GM18526 (cell line): Measurements from ENCODE around the gene SLC7A1.

ENCODE experiments used
- POLR2A ChIP-seq: IDR thresholded peaks from 3 replicates; pipeline ENCODE4 v1.6.1; 2011; ENCODE audit not compliant: insufficient read length; ENCODE audit errors: extremely low read depth

SLC7A1 gene

DNA sequence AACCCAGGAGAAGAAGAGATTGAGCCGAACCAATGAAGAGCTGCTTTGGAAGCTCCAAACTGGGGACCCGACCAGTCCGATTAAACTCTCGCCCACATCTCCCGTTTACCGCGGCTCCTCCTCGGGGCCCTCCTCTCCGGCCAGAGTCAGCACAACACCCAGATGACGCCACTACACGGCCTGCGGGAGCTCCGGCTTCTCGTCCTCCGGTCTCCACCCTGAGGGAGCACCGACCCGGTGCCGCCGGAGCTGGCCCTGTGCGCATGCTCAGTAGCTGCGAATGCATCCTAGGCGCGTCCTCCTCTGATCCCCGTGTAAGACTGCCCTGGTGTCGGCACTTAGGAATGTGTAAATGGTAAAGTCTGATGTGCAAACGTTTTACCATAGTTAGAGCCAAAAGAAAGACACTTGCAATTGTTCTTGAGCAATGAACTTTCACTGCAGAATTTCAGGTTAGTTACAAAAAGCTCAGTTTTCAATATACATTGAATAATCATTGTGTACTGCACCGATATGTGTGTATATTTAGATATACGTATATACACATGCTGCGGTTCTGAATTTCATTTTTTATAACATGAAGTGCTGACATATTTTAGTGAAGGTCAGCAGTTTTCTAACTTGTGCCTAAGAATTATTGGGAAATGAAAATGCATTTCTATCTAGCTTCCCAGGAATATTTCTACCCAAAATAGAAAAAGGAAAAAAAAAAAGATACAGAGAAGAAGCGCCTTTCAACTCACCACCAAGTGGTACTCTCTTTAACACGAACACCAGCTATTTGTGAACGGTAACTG, 92.2 kb downstream of the SLC7A1 start:
- no peak for TF ChIP-seq POLR2A

DNA sequence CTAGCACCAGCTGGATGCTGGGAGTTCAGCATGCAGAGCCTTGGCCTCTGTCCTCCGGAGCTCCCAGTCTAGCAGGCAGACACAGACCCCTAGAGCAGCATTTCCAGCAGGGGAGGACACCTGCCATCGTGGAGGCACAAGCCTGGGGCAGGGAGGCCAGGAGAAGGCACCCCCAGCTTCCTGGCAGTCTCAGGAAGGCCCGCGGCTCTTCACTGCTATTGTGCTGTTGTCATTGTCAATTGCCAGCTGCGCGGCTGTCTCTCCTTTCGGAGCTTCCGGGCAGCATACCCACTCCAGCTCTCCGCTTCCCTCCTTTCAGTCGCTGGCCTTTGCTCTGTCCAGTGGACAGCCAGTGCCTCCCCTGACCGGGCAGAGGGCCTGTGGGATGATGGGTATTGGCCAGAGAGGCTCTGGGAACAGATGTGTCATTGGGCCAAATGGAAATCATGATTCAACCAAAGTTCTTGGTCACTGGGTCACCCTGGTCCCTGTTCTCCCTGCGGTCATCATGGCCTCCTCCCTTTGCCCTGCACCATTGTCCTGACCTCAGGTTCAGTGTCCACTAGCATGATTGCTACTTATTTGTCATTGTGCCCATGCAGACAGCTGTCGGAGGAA, 93.0 kb downstream of the SLC7A1 start:
- no peak for TF ChIP-seq POLR2A

GRCh38 chr13:29501674-29502073, 93.8 kb downstream of the SLC7A1 start:
- no peak for TF ChIP-seq POLR2A

- no peak for TF ChIP-seq POLR2A
Measured at GRCh38 chr13:29500386-29500785, 95.1 kb downstream of the SLC7A1 start.

- TF ChIP-seq POLR2A, result no peak
Measured at GRCh38 chr13:29499506-29500165, 95.9 kb downstream of the SLC7A1 start.

DNA sequence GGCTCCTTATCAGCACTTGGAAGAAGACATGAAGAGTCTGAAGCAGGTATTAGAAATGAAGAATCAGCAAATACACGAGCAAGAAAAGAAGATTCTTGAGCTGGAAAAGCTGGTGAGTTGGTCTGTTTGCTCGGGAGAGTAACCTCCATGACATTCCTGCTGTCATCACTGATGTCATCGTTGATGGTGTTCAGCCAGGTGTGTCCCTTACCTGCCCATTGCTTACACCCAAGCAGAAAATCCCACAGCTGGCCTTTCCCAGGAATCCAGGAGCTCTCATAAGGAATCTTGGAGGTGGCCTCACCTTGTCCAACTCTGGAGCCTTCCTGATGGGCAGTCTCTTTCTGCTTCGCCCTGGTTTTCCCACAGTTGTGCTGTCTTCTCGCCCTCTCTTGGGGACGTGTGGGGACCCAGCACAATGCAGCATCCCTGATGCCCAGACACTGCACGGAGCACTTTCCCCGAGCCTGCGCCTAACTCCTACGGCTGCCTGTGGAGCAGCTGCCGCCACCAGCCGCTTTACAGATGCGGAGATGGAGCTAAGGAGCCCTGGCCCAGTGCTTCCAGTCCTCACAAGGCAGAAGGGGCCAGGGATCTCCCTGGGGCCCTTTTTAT, 97.0 kb downstream of the SLC7A1 start:
- TF ChIP-seq POLR2A, result no peak

DNA sequence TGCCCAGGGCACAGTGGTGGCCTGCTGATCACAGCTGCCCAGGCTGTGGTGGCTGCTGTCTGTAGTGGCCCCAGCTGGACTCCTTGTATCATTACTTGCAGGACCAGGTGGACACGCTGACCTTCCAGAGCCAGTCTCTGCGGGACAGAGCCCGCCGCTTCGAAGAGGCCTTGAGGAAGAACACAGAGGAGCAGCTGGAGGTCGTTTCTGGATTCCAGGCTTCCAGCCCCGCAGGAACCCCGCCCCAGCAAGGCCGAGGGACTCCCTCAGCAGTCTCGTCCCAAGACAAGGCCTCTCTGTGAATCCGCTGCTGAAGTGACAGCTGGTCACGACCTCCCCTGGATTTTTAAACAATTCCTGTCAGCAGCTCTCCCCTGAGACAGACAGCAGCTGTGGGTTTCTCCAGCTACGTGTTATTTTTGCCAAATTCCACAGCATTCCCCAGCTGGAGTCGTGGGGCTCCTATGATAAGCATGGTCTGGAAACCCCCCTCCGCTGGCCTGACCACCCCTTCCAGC, 98.3 kb downstream of the SLC7A1 start:
- no peak for TF ChIP-seq POLR2A

- TF ChIP-seq POLR2A, result no peak
Measured at GRCh38 chr13:29496241-29496712, 99.2 kb downstream of the SLC7A1 start.

- TF ChIP-seq POLR2A, result no peak
Measured at GRCh38 chr13:29494520-29494919, 101.0 kb downstream of the SLC7A1 start.

- TF ChIP-seq POLR2A, result no peak
Measured at GRCh38 chr13:29493796-29494195, 101.7 kb downstream of the SLC7A1 start.

DNA sequence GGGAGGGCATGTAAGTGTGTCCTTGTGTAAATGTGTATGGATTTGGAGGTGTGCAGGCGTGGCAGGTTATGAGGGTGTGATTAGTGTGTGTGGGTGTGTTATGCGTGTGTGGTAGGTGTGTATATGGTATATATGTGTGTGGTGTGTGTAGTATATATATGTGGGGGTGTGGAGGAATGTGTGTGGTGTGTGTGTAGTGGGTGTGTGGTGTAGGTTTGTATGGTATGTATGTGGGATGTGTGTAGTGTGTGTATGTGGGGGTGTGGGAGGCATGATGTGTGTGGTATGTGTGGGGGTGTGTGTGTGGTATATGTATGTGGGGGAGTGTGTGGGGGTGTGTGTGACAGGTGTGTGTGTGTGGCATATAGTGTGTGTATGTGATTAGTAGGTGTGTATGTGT, 104.2 kb downstream of the SLC7A1 start:
- no peak for TF ChIP-seq POLR2A

- TF ChIP-seq POLR2A, result no peak
Measured at GRCh38 chr13:29490561-29490885, 105.0 kb downstream of the SLC7A1 start.

DNA sequence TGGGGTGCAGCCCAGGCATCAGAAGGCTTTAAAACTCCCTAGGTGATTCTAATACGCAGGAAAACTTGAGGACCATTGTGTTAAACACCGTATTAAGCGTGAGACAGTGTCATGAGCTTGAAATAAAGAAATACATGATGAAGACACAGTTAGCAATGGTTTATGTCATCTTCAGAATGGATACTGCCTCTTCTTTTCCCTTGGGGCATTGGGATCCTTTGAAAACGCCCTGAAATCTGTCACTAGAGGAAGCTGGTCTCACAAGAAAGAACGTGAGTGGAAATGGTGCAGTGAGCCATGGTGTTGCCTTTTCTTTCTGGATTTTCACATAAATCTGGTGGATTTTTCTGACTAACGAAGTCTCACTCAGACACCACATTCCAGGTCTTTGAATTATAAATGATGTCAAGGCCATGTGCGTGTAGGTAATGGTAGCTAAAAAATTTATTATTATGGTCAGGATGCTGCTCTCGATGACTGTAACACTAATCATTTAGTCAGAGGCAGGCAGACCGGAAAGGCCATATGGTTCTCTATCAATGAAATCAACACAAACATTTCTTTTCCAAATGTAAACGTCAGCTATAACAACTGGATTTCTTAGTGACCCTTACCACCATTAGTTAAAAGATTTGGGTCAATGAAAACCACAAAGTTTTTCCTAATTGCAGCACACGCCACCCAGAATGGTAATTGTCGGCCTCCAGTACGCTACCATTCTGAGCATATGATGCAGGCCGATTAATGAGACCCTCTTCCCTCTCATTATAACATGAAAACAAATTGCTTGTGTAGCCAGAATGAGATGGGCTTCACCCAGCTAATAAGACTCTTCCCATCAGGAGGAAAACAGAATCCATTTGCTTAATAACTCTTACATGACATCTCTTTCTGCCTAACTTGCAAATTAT, 105.6 kb downstream of the SLC7A1 start:
- no peak for TF ChIP-seq POLR2A
